K562 (cell line): ENCODE measurements around the gene MADD. TPM values are rescaled to one million over a fixed set of nuclear protein-coding genes. Genes with fewer than 3 reads are reported as not detected.
A peak's percentile ranks its signal among the peaks of the same experiment; 100 is the strongest.

Experiments
- BCOR ChIP-seq: fragments of 450-650 bp; IDR thresholded peaks from 2 replicates; pipeline ENCODE4 v1.6.1; 2016
- CHD4 ChIP-seq: fragments of 200-600 bp; sonication (generic); IDR thresholded peaks from 3 replicates; pipeline ENCODE4 v1.6.1; 2012; ENCODE audit warnings: low read depth, mild to moderate bottlenecking, mixed read lengths, low read length, inconsistent platforms; ENCODE audit not compliant: insufficient read depth, insufficient replicate concordance, poor library complexity, severe bottlenecking
- ELF1 ChIP-seq: fragments of 200-800 bp; sonication (Bioruptor generic); IDR thresholded peaks from 2 replicates; pipeline ENCODE4 v1.6.1; 2016; ENCODE audit warnings: missing genetic modification characterization, missing compliant biosample characterization
- KLF16 ChIP-seq: IDR thresholded peaks from 2 replicates; pipeline ENCODE4 v1.6.1; 2016; ENCODE audit warnings: antibody characterized with exemption
- MITF ChIP-seq: IDR thresholded peaks from 2 replicates; pipeline ENCODE4 v1.6.1; 2014; ENCODE audit warnings: antibody characterized with exemption
- MTA1 ChIP-seq: fragments of 450-650 bp; IDR thresholded peaks from 2 replicates; pipeline ENCODE4 v1.6.1; 2017; ENCODE audit warnings: borderline replicate concordance
- MYC ChIP-seq, 2 experiments: fragments of 250-450 bp in 1 of 2; sonication (Bioruptor Pico) in 1 of 2; IDR thresholded peaks; 2 replicates each; pipeline versions ENCODE4 v1.5.1 to v1.6.1; 2012 to 2021; ENCODE audit warnings: low read depth in 2 of 2, borderline replicate concordance in 1 of 2, improper control_type of control experiment in 1 of 2, low read length in 1 of 2, mild to moderate bottlenecking in 1 of 2, moderate library complexity in 1 of 2
- RBBP5 ChIP-seq: fragments of 200-600 bp; sonication (generic); IDR thresholded peaks from 2 replicates; pipeline ENCODE4 v1.6.1; 2012; ENCODE audit warnings: borderline replicate concordance, mild to moderate bottlenecking, low read length, control low read depth, inconsistent platforms; ENCODE audit not compliant: insufficient read depth, poor library complexity, severe bottlenecking
- REST ChIP-seq, 2 experiments: fragments of 450-650 bp; formaldehyde crosslinking in 1 of 2; IDR thresholded peaks; 2 replicates each; pipeline versions ENCODE4 v1.4.0 to v1.6.1; 2014 to 2020; ENCODE audit warnings: mild to moderate bottlenecking in 2 of 2, borderline replicate concordance in 1 of 2, low read depth in 1 of 2
- SMARCB1 ChIP-seq: IDR thresholded peaks from 2 replicates; pipeline ENCODE4 v1.6.1; 2011; ENCODE audit warnings: improper control_type of control experiment, low read depth; ENCODE audit not compliant: insufficient read length
- U2AF2 ChIP-seq: fragments of 200-400 bp; formaldehyde crosslinking; optimal IDR thresholded peaks from 2 replicates; pipeline ENCODE3; 2017; ENCODE audit warnings: low read depth, mild to moderate bottlenecking, low read length
- ZNF277 ChIP-seq: fragments of 250-450 bp; sonication (Bioruptor Pico); IDR thresholded peaks from 2 replicates; pipeline ENCODE4 v1.8.0; 2022; ENCODE audit warnings: inconsistent platforms, mild to moderate bottlenecking, moderate library complexity, borderline replicate concordance
- ZNF395 ChIP-seq: fragments of 200-800 bp; sonication (Bioruptor generic); IDR thresholded peaks from 2 replicates; pipeline ENCODE4 v1.6.1; 2017; ENCODE audit warnings: missing genetic modification characterization, missing compliant biosample characterization
- polyA plus RNA-seq, 8 experiments: library from polyadenylated mRNA; depleted of rRNA in 4 of 8; stranded (reverse) in 5 of 8; unstranded in 3 of 8; fragments of >200 nt; fragmentation: Nextera tagmentation in 2 of 8; fragmentation: Illumina TruSeq in 1 of 8; extraction: Ambion mirVana in 2 of 8; extraction: Trizol in 1 of 8; gene quantifications; 2 replicates each; pipeline versions ENCODE4 v1.2.1 to v1.2.3, GENCODE V29; 2011 to 2014; ENCODE audit warnings: inconsistent platforms in 1 of 8, missing spikeins in 1 of 8
- total RNA-seq, 7 experiments: library from RNA; depleted of rRNA in 6 of 7; stranded (reverse); fragments of >200 nt in 6 of 7; fragmentation: Illumina TruSeq in 2 of 7; extraction: Trizol in 2 of 7; gene quantifications; 2 replicates each; pipeline versions ENCODE4 v1.2.1 to v1.2.3, GENCODE V29; 2011 to 2021; ENCODE audit warnings: low replicate concordance in 1 of 7

The MADD gene
- total and polyA plus RNA-seq, 9 of the 15 experiments (the other 6 are each of a cell fraction or from before 2014, with no cell fraction given) = 0.68 to 57.6 (median 33.6) TPM

GRCh38 chr11:47376525-47377371 is 106.8 kb downstream of the MADD start (continued):
- TF ChIP-seq ZNF395 (peak; percentile 59; the same call in 1 of the 2 replicates), KLF16 (no peak), REST (IDR thresholded peaks at IDR 0.05; ENCODE audit: borderline replicate concordance) (no peak), REST (CRISPR knock-in tag; IDR thresholded peaks at IDR 0.05; ENCODE audit: low read depth) (no peak), ZNF277 (CRISPR knock-in tag) (no peak), ELF1 (tag) (no peak), BCOR (peak; percentile 20; the same call in 1 of the 2 replicates), MYC (IDR thresholded peaks at IDR 0.05; ENCODE audit: low read depth, low read length) (0 out of 2 replicates have a peak, but pooled peaks have one; percentile 49), MYC (CRISPR knock-in tag; IDR thresholded peaks at IDR 0.05; ENCODE audit: borderline replicate concordance, low read depth) (no peak), SMARCB1 (no peak), U2AF2 (no peak), MITF (no peak), MTA1 (peak; percentile 84), RBBP5 (no peak), CHD4 (no peak)
